Measurements from ENCODE around the gene CALU.

CALU gene

DNA sequence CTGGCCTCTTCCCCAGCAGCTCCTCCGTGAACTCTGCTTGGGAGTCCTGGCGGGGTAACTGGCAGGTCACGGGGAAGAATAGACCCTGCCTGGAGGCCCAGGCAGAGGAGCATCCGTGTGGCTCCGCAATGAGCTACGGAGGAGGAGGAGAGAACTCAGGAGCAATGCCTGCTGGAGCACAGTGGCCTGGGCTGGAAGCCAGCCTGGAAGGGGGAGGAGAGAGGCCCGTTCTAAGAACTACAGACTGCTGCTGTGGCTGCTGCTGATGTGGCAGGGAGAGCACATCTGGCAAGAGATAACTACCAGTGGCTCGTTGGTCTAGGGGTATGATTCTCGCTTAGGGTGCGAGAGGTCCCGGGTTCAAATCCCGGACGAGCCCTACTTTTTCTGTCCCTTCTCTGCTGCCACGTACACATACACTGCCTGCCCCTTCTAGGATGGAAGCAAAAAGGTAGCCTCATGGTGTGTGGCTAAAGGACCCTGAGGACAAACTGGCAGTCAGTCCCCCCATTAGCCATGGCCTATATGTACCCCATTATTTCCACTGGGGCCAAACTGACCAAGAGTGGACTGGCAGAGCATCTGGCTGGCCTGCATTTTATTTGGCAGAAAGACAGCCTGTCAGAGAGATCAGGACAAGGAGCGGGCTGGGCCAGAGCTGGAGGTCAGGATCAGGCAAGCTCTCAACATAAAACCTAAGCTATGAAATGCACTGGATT is 44.1 kb downstream of the CALU start:
- H3K4me3 ChIP-seq (ENCODE audit: control insufficient read depth, low read depth, low read length): no peak overlapping the region
- TF ChIP-seq CTCF (IDR thresholded peaks at IDR 0.05; ENCODE audit: control insufficient read depth, insufficient read depth, low read depth, low read length, missing control alignments): no peak
- DNase-seq (ENCODE audit: low read depth): peak; percentile 43

DNA sequence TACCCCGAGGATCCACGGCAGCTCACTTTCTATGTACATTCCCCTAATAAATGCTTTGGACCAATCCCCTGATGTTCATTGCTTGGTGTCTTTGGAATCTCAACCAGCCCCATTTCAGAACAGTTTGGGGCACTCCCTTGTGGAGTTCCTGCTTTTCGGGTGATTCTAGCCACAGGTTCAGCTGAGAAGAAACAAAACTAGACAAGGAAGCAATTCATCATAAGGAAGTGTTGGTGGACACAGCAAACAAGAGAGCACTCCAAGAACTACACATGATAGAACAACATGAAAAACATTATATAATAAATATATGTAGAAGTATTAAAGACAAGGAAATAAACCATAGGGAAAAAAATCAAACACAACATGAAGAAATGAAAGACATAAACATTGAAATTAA is 46.6 kb downstream of the CALU start:
- no peak overlapping the region for H3K4me3 ChIP-seq (ENCODE audit: control insufficient read depth, low read depth, low read length)
- no peak for DNase-seq (ENCODE audit: low read depth)
- TF ChIP-seq CTCF (IDR thresholded peaks at IDR 0.05; ENCODE audit: control insufficient read depth, insufficient read depth, low read depth, low read length, missing control alignments): no peak

DNA sequence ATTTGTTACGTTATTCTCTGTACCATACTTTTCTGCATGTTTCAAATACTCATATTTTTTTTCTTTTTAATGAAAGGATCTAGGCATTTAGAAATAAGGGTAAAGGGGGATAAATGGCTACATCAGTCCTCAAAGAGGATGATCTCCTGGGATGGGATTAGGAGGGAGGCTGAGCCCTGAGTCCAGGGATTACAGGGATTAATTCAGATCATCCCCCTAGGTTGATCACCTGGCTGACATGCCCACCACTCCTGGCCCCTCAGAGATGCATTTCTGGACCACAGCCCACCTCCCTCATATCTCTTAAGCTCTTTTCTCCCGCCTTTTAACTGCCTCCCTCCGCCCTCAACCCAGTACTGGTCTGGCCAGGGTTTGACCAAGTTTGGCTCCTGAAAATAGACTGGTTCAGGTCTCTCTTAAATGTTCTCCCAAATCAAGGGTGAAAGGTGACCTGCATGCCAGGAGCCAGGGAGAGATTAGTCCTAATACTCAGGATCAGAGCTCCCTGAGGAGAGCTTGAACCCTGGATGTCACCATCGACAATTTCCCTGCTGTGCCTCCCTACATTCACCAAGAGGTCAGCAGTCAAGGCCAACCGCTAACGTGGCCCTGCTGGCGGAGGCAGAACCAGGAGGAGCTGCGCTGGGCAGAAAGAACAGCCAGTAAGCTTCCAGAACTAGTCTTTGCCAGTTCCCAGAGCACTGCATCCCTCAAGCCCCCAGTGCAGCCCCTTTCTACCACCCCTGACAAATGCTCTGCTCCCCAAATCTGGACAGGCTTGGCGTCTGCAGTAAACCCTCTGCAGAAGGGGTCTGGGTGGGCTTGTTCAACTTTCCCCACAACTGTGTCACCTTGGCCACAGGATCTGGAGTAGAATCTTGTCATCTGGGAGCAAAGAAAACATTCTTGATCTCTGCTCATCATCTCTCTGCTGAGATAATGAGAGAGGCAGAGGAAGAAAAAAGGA is 49.6 kb downstream of the CALU start:
- no peak for TF ChIP-seq CTCF (IDR thresholded peaks at IDR 0.05; ENCODE audit: control insufficient read depth, insufficient read depth, low read depth, low read length, missing control alignments)
- H3K4me3 ChIP-seq (ENCODE audit: control insufficient read depth, low read depth, low read length): no peak overlapping the region
- DNase-seq (ENCODE audit: low read depth): no peak

GRCh38 chr7:128790315-128791041 is 51.3 kb downstream of the CALU start:
- peak overlapping the region; percentile 95 for H3K4me3 ChIP-seq (ENCODE audit: control insufficient read depth, low read depth, low read length)
- no peak for DNase-seq (ENCODE audit: low read depth)
- TF ChIP-seq CTCF (IDR thresholded peaks at IDR 0.05; ENCODE audit: control insufficient read depth, insufficient read depth, low read depth, low read length, missing control alignments): no peak

GRCh38 chr7:128791121-128791971 is 52.2 kb downstream of the CALU start, which contains the start of gene CCDC136:
Gene CCDC136 (plus strand): TSS chr7:128791968. CDS start chr7:128792412, 444 bp downstream.
- peak within 1 kb of the TSS; percentile 95 for H3K4me3 ChIP-seq (ENCODE audit: control insufficient read depth, low read depth, low read length)
- no peak for TF ChIP-seq CTCF (IDR thresholded peaks at IDR 0.05; ENCODE audit: control insufficient read depth, insufficient read depth, low read depth, low read length, missing control alignments)
- no peak for DNase-seq (ENCODE audit: low read depth)

Data from AG09309 (cell line).